K562 (cell line): ENCODE data around the gene SCN5A. TPM values are rescaled to one million over a fixed set of nuclear protein-coding genes. Genes with fewer than 3 reads are reported as not detected.

Experiments used
- ATAC-seq: fragments of 200-7000 bp; cut with Tn5 transposase; 3 replicates; pipeline ENCODE4 v1.9.1; 2020; ENCODE audit warnings: moderate library complexity
- BruUV-seq: library from RNA; stranded (reverse); fragments of 400-500 nt; replicated peaks from 2 replicates; lab custom pipeline; 2021; lab: Mats Ljungman, UMichigan
- CTCF ChIA-PET: fragments of 300-600 bp; formaldehyde crosslinking; extraction: SDS; loops from one replicate; lab custom pipeline; 2021; ENCODE audit warnings: low intra/inter-chr PET ratio; lab: Yijun Ruan, JAX
- POLR2A ChIA-PET: fragments of 300-600, 350-650 bp; sonication (Branson Sonifier 250); formaldehyde crosslinking; extraction: SDS; loops from one replicate; lab custom pipeline; 2021; ENCODE audit warnings: antibody characterized with exemption, inconsistent platforms; lab: Yijun Ruan, JAX
- DNase-seq, 4 experiments: peaks; one replicate each; pipeline versions ENCODE4 v3.0.0 to v3.0.0-alpha.2; 2011 to 2018; ENCODE audit warnings: low spot score in 3 of 4, mixed read lengths in 3 of 4; ENCODE audit errors: extremely low read depth in 1 of 4
- FAIRE-seq: peaks from 2 replicates; lab custom pipeline; 2011; peaks lifted over from hg19 to GRCh38; lab: Jason Lieb, UNC
- H2AFZ ChIP-seq: 2 replicates; pipeline ENCODE4 v1.6.0; 2011; ENCODE audit warnings: low read depth, low read length, control low read depth, inconsistent platforms
- H3K27ac ChIP-seq: fragments of 200-600 bp; 3 replicates; pipeline ENCODE4 v1.8.0; 2011; ENCODE audit warnings: low read depth, mild to moderate bottlenecking, control low read depth, inconsistent platforms, low read length, moderate library complexity, mixed read lengths; ENCODE audit errors: extremely low read depth
- H3K27me3 ChIP-seq, 2 experiments: fragments of 300-600 bp in 1 of 2; 2 replicates in 1 of 2; 3 replicates in 1 of 2; pipeline versions ENCODE4 v1.6.0 to v1.8.0; 2011; ENCODE audit warnings: inconsistent platforms in 2 of 2, low read length in 2 of 2, mild to moderate bottlenecking in 1 of 2, mixed read lengths in 1 of 2, moderate library complexity in 1 of 2; ENCODE audit not compliant: control insufficient read depth in 2 of 2, insufficient read depth in 2 of 2
- H3K36me3 ChIP-seq: fragments of 300-600 bp; 3 replicates; pipeline ENCODE4 v1.8.0; 2011; ENCODE audit warnings: mild to moderate bottlenecking, low read length, inconsistent platforms; ENCODE audit not compliant: control insufficient read depth, insufficient read depth
- H3K4me1 ChIP-seq, 2 experiments: fragments of 200-600 bp in 1 of 2; replicated peaks in 1 of 2; 2 replicates in 1 of 2; 3 replicates in 1 of 2; pipeline versions ENCODE4 v1.5.1 to v1.8.0; 2011; ENCODE audit warnings: inconsistent platforms in 2 of 2, low read length in 2 of 2, mild to moderate bottlenecking in 1 of 2, mixed read lengths in 1 of 2, moderate library complexity in 1 of 2; ENCODE audit not compliant: control insufficient read depth in 2 of 2, insufficient read depth in 2 of 2
- H3K4me2 ChIP-seq: 2 replicates; pipeline ENCODE4 v1.6.1; 2011; ENCODE audit warnings: low read length, control low read depth, inconsistent platforms, mixed read lengths; ENCODE audit not compliant: insufficient read depth
- H3K4me3 ChIP-seq: fragments of 200-600 bp; sonication (generic), shearing (Covaris generic); 2 replicates; pipeline ENCODE4 v1.5.1; 2016; ENCODE audit warnings: control low read depth, inconsistent platforms
- H3K79me2 ChIP-seq: fragments of 200-600 bp; 3 replicates; pipeline ENCODE4 v1.8.0; 2011; ENCODE audit warnings: low read length, inconsistent platforms; ENCODE audit not compliant: control insufficient read depth, insufficient read depth
- H3K9ac ChIP-seq, 2 experiments: 2 replicates each; pipeline versions ENCODE4 v1.6.0 to v1.6.1; 2011; ENCODE audit warnings: low read depth in 2 of 2, low read length in 2 of 2, control low read depth in 1 of 2, inconsistent platforms in 1 of 2, mild to moderate bottlenecking in 1 of 2, mixed read lengths in 1 of 2; ENCODE audit not compliant: insufficient read depth in 1 of 2
- H3K9me1 ChIP-seq: one replicate; pipeline ENCODE4 v1.6.0; 2011; ENCODE audit warnings: inconsistent platforms, mild to moderate bottlenecking, low read length, moderate library complexity; ENCODE audit not compliant: control insufficient read depth, insufficient read depth
- H3K9me3 ChIP-seq: replicated peaks from 2 replicates; pipeline ENCODE4 v1.5.1; 2011; ENCODE audit warnings: low read depth, low read length, inconsistent platforms; ENCODE audit not compliant: control insufficient read depth, insufficient read depth
- H4K20me1 ChIP-seq: replicated peaks from 2 replicates; pipeline ENCODE4 v1.6.1; 2011; ENCODE audit warnings: low read length, inconsistent platforms, mixed read lengths; ENCODE audit not compliant: control insufficient read depth, insufficient read depth
- C11orf30 ChIP-seq: fragments of 450-650 bp; IDR thresholded peaks from 2 replicates; pipeline ENCODE4 v1.6.1; 2016; ENCODE audit warnings: low read depth, mild to moderate bottlenecking
- CC2D1A ChIP-seq: fragments of 450-650 bp; IDR thresholded peaks from 2 replicates; pipeline ENCODE4 v1.6.1; 2017; ENCODE audit warnings: mild to moderate bottlenecking
- NFIX ChIP-seq: fragments of 250-450 bp; sonication (Bioruptor Pico); IDR thresholded peaks from 2 replicates; pipeline ENCODE4 v1.4.0; 2020; ENCODE audit warnings: low read depth, mild to moderate bottlenecking, moderate library complexity
- NR2C1 ChIP-seq, 2 experiments: fragments of 450-650 bp; IDR thresholded peaks; 2 replicates each; pipeline ENCODE4 v1.6.1; 2017; ENCODE audit warnings: mild to moderate bottlenecking in 2 of 2, antibody characterized with exemption in 1 of 2, inconsistent platforms in 1 of 2, missing compliant biosample characterization in 1 of 2, missing genetic modification characterization in 1 of 2
- ZFPM2 ChIP-seq: fragments of 250-450 bp; sonication (Bioruptor Pico); IDR thresholded peaks from 2 replicates; pipeline ENCODE4 v1.5.1; 2022; ENCODE audit warnings: mild to moderate bottlenecking
- WGBS: fragments of 100-300 bp; shearing (Covaris generic); methylation state at CpG from one replicate; pipeline ENCODE4 v1.1.6; 2016; ENCODE audit warnings: low coverage, mixed read lengths; ENCODE audit not compliant: insufficient coverage; ENCODE audit errors: missing lambda C conversion rate; 5-methylcytosine and 5-hydroxymethylcytosine counted together
- in situ Hi-C: fragments of 300-500 bp; cut with MboI; formaldehyde crosslinking; loops from 4 replicates; pipeline ENCODE4 v1.15.0; 2018; ENCODE audit warnings: inconsistent platforms, mixed read lengths
- intact Hi-C: fragments of 100-400 bp; cut with micrococcal nuclease; formaldehyde crosslinking; loops from 2 replicates; pipeline ENCODE4 v1.14.2; 2022
- polyA plus RNA-seq, 8 experiments: library from polyadenylated mRNA; depleted of rRNA in 4 of 8; stranded (reverse) in 5 of 8; unstranded in 3 of 8; fragments of >200 nt; fragmentation: Nextera tagmentation in 2 of 8; fragmentation: Illumina TruSeq in 1 of 8; extraction: Ambion mirVana in 2 of 8; extraction: Trizol in 1 of 8; gene quantifications; 2 replicates each; pipeline versions ENCODE4 v1.2.1 to v1.2.3, GENCODE V29; 2011 to 2014; ENCODE audit warnings: inconsistent platforms in 1 of 8, missing spikeins in 1 of 8
- total RNA-seq, 7 experiments: library from RNA; depleted of rRNA in 6 of 7; stranded (reverse); fragments of >200 nt in 6 of 7; fragmentation: Illumina TruSeq in 2 of 7; extraction: Trizol in 2 of 7; gene quantifications; 2 replicates each; pipeline versions ENCODE4 v1.2.1 to v1.2.3, GENCODE V29; 2011 to 2021; ENCODE audit warnings: low replicate concordance in 1 of 7
- TF ChIP-seq, protein P1 (sequence below), 3 experiments: IDR thresholded peaks in 2 of 3; conservative IDR thresholded peaks in 1 of 3; 2 replicates each; pipeline ENCODE4 v1.5.1; 2011 to 2012; ENCODE audit warnings: low read length in 3 of 3, mild to moderate bottlenecking in 3 of 3, control low read depth in 2 of 3, improper control_type of control experiment in 1 of 3, inconsistent platforms in 1 of 3, low read depth in 1 of 3, mixed read lengths in 1 of 3, moderate library complexity in 1 of 3; ENCODE audit not compliant: insufficient read depth in 2 of 3
- TF ChIP-seq, protein P2 (sequence below): fragments of 250-450 bp; sonication (Bioruptor Pico); IDR thresholded peaks from 2 replicates; pipeline ENCODE4 v1.5.1; 2021; ENCODE audit warnings: mild to moderate bottlenecking
- TF ChIP-seq, protein P3 (sequence below): fragments of 450-650 bp; formaldehyde crosslinking; IDR thresholded peaks from 2 replicates; pipeline ENCODE4 v1.4.0; 2020; ENCODE audit warnings: mild to moderate bottlenecking, moderate library complexity

The SCN5A gene
- total and polyA plus RNA-seq, 9 of the 15 experiments (the other 6 are each of a cell fraction or from before 2014, with no cell fraction given): 0.07 to 1.4 (median 0.21) TPM; not detected in 2

DNA sequence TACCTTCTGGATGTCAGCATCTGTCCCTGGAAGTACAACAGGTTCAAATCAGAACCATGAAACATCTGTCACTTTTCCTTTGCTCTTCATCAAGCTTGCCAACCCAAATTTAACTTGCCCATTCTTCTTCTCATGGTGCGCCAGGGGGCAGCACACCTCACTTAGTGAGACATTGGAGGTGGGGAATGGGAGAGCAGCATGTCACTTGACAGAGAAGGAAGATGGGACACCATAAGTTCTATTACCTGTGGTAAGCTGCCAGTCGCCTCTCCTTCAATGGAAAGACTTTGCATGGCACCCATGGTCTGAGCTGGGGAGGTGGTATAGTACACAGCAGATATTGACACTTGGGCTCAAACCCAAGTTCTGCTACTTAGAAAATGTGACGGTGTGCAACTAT, 2.9 kb downstream of the SCN5A start:
- H3K9ac ChIP-seq: no peak overlapping the region
- no peaks in the 10 kb centered on the region for H3K36me3 ChIP-seq
- peaks cover 6 to 18% of the 10 kb centered on the region in 2 experiments for H3K4me1 ChIP-seq
- no peak overlapping the region for H2AFZ ChIP-seq
- DNase-seq (peak; percentile 55 to 74 (median 60)), FAIRE-seq (peak; percentile 86), ATAC-seq (peak; percentile 30; the same call in 1 of the 3 replicates)
- POLR2A ChIA-PET: interaction anchor here (0.7 to 0.8 kb wide), 2 partner anchors 27 to 442 kb away, joined by 3 to 4 read pairs; no protein-coding TSS in a partner anchor
- intact Hi-C loops: no loop called here
- BruUV-seq: no TSS peak
- CTCF ChIA-PET: interaction anchor here (0.9 to 1.7 kb wide), 3 partner anchors 194 to 353 kb away, joined by 3 to 11 read pairs (median 5); no protein-coding TSS in a partner anchor
- H3K79me2 ChIP-seq: no peaks in the 10 kb centered on the region
- 11% methylated on average over 3 of the region's 3 CpGs for WGBS
- no peak overlapping the region for H3K4me3 ChIP-seq
- peaks cover 37 to 68% of the 10 kb centered on the region in 2 experiments; a peak in 4 of 5 replicates for H3K27me3 ChIP-seq
- no peak overlapping the region for H3K27ac ChIP-seq
- no peak overlapping the region for H3K4me2 ChIP-seq
- H4K20me1 ChIP-seq: peaks cover 15% of the 10 kb centered on the region; the same call in 1 of the 2 replicates
- in situ Hi-C loops: loop anchor here (5.0 kb wide), 1 partner anchor 196 kb away; no protein-coding TSS in a partner anchor
- no peaks in the 10 kb centered on the region for H3K9me1 ChIP-seq
- H3K9me3 ChIP-seq: no peaks in the 10 kb centered on the region
- TF ChIP-seq ZFPM2 (CRISPR knock-in tag): no peak
- no peak for TF ChIP-seq CC2D1A
- TF ChIP-seq, protein P1, sequence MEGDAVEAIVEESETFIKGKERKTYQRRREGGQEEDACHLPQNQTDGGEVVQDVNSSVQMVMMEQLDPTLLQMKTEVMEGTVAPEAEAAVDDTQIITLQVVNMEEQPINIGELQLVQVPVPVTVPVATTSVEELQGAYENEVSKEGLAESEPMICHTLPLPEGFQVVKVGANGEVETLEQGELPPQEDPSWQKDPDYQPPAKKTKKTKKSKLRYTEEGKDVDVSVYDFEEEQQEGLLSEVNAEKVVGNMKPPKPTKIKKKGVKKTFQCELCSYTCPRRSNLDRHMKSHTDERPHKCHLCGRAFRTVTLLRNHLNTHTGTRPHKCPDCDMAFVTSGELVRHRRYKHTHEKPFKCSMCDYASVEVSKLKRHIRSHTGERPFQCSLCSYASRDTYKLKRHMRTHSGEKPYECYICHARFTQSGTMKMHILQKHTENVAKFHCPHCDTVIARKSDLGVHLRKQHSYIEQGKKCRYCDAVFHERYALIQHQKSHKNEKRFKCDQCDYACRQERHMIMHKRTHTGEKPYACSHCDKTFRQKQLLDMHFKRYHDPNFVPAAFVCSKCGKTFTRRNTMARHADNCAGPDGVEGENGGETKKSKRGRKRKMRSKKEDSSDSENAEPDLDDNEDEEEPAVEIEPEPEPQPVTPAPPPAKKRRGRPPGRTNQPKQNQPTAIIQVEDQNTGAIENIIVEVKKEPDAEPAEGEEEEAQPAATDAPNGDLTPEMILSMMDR (IDR thresholded peaks at IDR 0.05 in 2 of 3, conservative IDR thresholded peaks at IDR 0.05 in 1 of 3; ENCODE audit: insufficient read depth in 2 of 3, low read depth in 1 of 3, low read length in 3 of 3): peak; percentile 70 to 74 (median 74)
- no peak for TF ChIP-seq NR2C1 (IDR thresholded peaks at IDR 0.05)
- TF ChIP-seq NR2C1 (tag; IDR thresholded peaks at IDR 0.05): no peak
- no peak for TF ChIP-seq C11orf30
- TF ChIP-seq, protein P2, sequence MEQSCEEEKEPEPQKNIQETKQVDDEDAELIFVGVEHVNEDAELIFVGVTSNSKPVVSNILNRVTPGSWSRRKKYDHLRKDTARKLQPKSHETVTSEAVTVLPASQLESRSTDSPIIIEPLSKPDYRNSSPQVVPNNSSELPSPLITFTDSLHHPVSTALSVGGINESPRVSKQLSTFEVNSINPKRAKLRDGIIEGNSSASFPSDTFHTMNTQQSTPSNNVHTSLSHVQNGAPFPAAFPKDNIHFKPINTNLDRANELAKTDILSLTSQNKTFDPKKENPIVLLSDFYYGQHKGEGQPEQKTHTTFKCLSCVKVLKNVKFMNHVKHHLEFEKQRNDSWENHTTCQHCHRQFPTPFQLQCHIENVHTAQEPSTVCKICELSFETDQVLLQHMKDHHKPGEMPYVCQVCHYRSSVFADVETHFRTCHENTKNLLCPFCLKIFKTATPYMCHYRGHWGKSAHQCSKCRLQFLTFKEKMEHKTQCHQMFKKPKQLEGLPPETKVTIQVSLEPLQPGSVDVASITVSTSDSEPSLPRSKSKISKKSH (CRISPR knock-in tag): no peak
- TF ChIP-seq NFIX (CRISPR knock-in tag): no peak
- TF ChIP-seq, protein P3, sequence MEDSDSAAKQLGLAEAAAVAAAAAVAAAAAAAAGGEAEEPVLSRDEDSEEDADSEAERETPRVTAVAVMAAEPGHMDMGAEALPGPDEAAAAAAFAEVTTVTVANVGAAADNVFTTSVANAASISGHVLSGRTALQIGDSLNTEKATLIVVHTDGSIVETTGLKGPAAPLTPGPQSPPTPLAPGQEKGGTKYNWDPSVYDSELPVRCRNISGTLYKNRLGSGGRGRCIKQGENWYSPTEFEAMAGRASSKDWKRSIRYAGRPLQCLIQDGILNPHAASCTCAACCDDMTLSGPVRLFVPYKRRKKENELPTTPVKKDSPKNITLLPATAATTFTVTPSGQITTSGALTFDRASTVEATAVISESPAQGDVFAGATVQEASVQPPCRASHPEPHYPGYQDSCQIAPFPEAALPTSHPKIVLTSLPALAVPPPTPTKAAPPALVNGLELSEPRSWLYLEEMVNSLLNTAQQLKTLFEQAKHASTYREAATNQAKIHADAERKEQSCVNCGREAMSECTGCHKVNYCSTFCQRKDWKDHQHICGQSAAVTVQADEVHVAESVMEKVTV (CRISPR knock-in tag): peak; percentile 65
